ENCODE results near the gene ABCA10. TPM values are rescaled to one million over a fixed set of nuclear protein-coding genes. Genes with fewer than 3 reads are reported as not detected.
"Not testable (repeated sequence)": the region's sequence is repeated elsewhere in the genome, so short reads cannot be mapped to it uniquely, and the experiment has no call there.

Gene ABCA10
- total RNA-seq, 4 donors from 2014 or later = 2.7 to 15.1 (median 5.5) TPM

DNA sequence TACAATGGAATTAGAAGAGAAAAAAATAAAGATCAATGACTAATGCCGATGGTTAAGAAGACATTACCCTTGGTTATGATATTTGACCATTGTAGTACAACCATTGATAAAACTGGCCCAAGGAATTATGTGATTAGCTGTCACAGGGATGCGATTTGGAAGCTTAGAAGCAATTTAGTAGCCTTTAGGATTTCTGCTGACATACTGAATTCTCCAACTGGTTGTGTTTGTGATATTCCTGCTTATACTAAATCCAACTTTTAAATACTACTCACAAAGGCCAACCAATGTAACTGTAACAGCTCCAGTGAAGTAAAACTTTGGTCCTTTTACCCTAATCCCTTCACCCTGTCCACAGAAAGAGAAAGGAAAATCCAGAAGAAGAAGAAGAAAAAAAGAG lies 55.5 kb downstream of the ABCA10 start:
- Histone ChIP-seq H3K4me1 (no peaks in the 10 kb centered on the region), H3K9me3 (no peaks in the 10 kb centered on the region), H3K27ac (no peak overlapping the region), H3K36me3 (peaks cover 0 to 8% of the 10 kb centered on the region in 2 donors), H3K27me3 (no peaks in the 10 kb centered on the region), H3K4me3 (no peak overlapping the region)
- no peak for TF ChIP-seq POLR2A (IDR thresholded peaks at IDR 0.05)
- no peak for TF ChIP-seq POLR2AphosphoS5 (IDR thresholded peaks at IDR 0.05)
- no peak for TF ChIP-seq EP300 (IDR thresholded peaks at IDR 0.05)
- TF ChIP-seq, protein P1, sequence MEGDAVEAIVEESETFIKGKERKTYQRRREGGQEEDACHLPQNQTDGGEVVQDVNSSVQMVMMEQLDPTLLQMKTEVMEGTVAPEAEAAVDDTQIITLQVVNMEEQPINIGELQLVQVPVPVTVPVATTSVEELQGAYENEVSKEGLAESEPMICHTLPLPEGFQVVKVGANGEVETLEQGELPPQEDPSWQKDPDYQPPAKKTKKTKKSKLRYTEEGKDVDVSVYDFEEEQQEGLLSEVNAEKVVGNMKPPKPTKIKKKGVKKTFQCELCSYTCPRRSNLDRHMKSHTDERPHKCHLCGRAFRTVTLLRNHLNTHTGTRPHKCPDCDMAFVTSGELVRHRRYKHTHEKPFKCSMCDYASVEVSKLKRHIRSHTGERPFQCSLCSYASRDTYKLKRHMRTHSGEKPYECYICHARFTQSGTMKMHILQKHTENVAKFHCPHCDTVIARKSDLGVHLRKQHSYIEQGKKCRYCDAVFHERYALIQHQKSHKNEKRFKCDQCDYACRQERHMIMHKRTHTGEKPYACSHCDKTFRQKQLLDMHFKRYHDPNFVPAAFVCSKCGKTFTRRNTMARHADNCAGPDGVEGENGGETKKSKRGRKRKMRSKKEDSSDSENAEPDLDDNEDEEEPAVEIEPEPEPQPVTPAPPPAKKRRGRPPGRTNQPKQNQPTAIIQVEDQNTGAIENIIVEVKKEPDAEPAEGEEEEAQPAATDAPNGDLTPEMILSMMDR (IDR thresholded peaks at IDR 0.05) = no peak
- no peak for ATAC-seq
- WGBS, 2 donors (ENCODE audit: low coverage in 1 of 2) = 50 to 53% methylated on average over 2 of the region's 2 CpGs

DNA sequence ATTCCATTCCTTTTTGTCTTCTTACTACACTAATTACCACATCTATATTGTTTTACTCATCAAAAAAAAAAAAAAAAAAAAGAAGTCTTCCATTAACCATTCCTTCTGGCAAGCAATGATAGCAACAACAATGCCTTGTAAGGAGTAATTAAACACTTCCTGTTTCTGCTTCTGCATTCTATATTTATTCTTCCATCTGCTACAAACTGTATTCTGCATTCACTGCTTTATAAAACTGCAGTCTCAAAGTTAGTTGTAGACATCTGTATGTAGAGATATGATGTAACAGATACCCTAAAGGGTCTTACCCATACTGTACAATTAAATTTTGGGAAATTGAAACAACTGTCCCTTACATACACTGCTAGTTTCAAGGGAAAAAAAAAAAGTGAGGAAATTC lies 58.2 kb downstream of the ABCA10 start:
- Histone ChIP-seq H3K27me3 (no peaks in the 10 kb centered on the region), H3K9me3 (no peaks in the 10 kb centered on the region), H3K4me1 (no peaks in the 10 kb centered on the region), H3K4me3 (no peak overlapping the region), H3K27ac (no peak overlapping the region), H3K36me3 (peaks cover 0 to 8% of the 10 kb centered on the region in 2 donors)
- no peak for ATAC-seq
- TF ChIP-seq, protein P1 (IDR thresholded peaks at IDR 0.05) = no peak
- TF ChIP-seq POLR2AphosphoS5 (IDR thresholded peaks at IDR 0.05) (no peak), EP300 (IDR thresholded peaks at IDR 0.05) (no peak), POLR2A (IDR thresholded peaks at IDR 0.05) (no peak)

DNA sequence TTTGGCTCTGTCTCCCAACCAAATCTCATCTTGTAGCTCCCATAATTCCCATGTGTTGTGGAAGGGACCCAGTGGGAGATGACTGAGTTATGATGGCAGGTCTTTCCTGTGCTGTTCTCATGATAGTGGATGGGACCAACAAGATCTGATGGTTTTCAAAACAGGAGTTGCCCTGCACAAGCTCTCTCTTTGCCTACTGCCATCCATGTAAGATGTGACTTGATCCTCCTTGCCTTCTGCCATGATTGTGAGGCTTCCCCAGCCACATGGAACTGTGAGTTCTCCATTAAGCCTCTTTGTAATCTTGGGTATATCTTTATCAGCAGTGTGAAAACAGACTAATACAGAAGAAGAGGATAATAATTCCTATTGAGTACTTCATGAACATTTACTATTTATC lies 60.0 kb downstream of the ABCA10 start:
- H3K4me1 ChIP-seq, H3K4me3 ChIP-seq, H3K27ac ChIP-seq, H3K36me3 ChIP-seq, H3K9me3 ChIP-seq, H3K27me3 ChIP-seq, ATAC-seq: not testable (repeated sequence)

DNA sequence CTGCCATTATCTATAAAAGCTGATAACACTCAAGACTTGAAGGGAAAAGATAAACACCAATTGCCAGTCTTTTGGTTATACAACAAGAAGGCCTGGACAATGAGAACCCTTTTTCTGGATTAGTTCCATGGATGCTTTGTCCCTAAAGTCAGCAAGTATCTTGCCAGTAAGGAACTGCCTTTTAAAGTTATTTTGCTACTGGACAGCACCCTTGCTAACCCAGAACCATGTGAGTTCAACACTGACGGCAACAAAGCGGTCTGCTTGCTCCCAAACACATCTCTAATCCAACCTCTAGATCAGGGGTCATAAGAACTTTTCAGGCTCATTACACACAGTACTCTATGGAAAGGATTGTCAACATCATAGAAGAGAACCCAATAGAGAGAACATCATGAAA lies 61.7 kb downstream of the ABCA10 start:
- 67 to 74% methylated on average over 1 to 2 of the region's 2 CpGs for WGBS, 2 donors (ENCODE audit: low coverage in 1 of 2)
- TF ChIP-seq POLR2AphosphoS5 (IDR thresholded peaks at IDR 0.05) = no peak
- TF ChIP-seq, protein P1 (IDR thresholded peaks at IDR 0.05) = no peak
- TF ChIP-seq POLR2A (IDR thresholded peaks at IDR 0.05) = no peak
- no peak for TF ChIP-seq EP300 (IDR thresholded peaks at IDR 0.05)
- no peaks in the 10 kb centered on the region for H3K36me3 ChIP-seq
- H3K27me3 ChIP-seq = no peaks in the 10 kb centered on the region
- no peaks in the 10 kb centered on the region for H3K9me3 ChIP-seq
- no peak overlapping the region for H3K27ac ChIP-seq
- no peak overlapping the region for H3K4me3 ChIP-seq
- no peak for ATAC-seq
- H3K4me1 ChIP-seq = no peaks in the 10 kb centered on the region

DNA sequence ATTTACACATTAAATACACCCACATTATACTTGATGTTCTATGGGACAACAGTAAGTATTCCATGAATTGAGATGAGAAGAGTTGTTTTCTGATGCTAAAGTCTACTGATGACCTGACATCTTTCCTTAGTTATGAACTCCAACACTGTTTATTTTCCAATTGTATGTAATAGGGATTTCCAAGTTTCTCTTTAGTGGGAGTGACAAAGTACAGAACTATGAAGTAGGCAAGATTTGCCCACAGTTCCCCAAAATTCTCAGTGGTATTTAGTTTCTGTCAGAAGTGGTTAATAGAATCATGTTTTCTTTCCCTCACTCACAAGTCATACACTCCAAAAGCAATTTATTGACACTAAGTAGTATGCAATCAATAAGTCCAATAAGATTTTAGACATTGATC lies 64.4 kb downstream of the ABCA10 start:
- Histone ChIP-seq H3K4me3 (no peak overlapping the region), H3K4me1 (no peaks in the 10 kb centered on the region), H3K9me3 (no peaks in the 10 kb centered on the region), H3K36me3 (no peaks in the 10 kb centered on the region), H3K27me3 (no peaks in the 10 kb centered on the region), H3K27ac (no peak overlapping the region)
- ATAC-seq = no peak
- no peak for TF ChIP-seq POLR2AphosphoS5 (IDR thresholded peaks at IDR 0.05)
- TF ChIP-seq, protein P1 (IDR thresholded peaks at IDR 0.05) = no peak
- no peak for TF ChIP-seq EP300 (IDR thresholded peaks at IDR 0.05)
- no peak for TF ChIP-seq POLR2A (IDR thresholded peaks at IDR 0.05)

DNA sequence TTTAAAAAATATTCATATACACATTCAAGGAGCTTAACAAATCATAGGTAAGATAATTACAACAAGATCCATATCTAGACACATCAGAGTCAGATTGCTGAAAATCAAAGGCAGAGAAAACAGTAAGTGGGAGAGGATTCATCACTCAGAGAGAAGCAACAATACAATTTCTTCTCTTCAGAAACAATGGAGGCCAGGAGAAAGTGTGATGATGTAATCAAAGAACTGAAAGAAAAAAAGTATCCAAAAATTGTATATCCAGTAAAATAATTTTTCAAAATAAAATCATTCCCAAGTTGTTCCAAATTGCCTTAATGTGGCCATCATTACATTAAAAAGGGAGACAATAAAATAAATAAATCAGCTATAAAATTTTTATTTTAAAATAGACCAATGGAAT lies 69.2 kb downstream of the ABCA10 start:
- no peak for ATAC-seq
- Histone ChIP-seq H3K4me1 (no peaks in the 10 kb centered on the region), H3K4me3 (no peak overlapping the region), H3K27me3 (no peaks in the 10 kb centered on the region), H3K9me3 (no peaks in the 10 kb centered on the region), H3K36me3 (peaks cover 0 to 1% of the 10 kb centered on the region in 2 donors), H3K27ac (no peak overlapping the region)
- TF ChIP-seq POLR2AphosphoS5 (IDR thresholded peaks at IDR 0.05) (no peak), POLR2A (IDR thresholded peaks at IDR 0.05) (no peak), EP300 (IDR thresholded peaks at IDR 0.05) (no peak)
- TF ChIP-seq, protein P1 (IDR thresholded peaks at IDR 0.05) = no peak
